HUDEP-2 (cell line): ENCODE measurements around the gene ALOX12.
A peak's percentile ranks its signal among the peaks of the same experiment; 100 is the strongest.
"Not testable (repeated sequence)": the region's sequence is repeated elsewhere in the genome, so short reads cannot be mapped to it uniquely, and the experiment has no call there.

Experiments
- DNase-seq, 76 experiments: peaks; one replicate each; lab custom pipeline; 2025; ENCODE audit not compliant: unreplicated experiment in 76 of 76; lab: John Stamatoyannopoulos, UW

Gene ALOX12

GRCh38 chr17:7043182-7043496, 47.3 kb downstream of the ALOX12 start:
- no peak for DNase-seq

DNA sequence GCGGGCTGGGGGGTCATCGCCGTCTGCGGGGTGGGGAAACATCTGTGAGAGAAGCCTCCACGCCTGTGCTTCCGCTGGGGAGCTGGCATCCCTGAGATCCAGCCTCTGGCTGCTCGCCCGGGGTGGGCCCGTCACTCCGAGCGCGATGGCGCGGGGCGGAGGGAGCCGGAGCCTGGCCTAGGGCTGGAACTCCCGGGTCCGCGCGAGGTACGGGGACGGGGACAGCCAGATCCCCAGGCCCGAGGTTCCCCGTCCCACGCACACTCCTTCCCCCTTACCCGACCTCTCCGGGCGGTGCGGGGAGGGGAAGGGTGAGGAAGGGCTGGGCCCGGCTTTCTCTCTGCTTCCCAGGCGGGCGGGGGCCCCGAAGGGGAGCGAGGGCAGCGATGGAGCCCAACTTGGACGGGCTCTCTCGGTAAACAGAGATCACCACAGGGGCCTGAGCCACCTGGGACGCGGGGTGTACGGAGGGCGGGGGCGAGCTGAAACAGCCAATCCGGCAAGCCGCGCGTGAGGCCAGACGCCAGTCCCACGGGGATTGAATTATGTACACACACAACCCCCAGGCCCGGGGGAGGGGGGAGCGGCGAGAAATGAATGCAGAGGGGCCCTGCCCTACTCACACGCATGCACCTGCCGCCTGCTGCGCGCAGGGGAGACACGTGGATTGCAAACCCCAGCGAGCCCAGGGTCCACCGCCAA, 47.8 kb downstream of the ALOX12 start, which contains the start of gene SLC16A11:
Gene SLC16A11 (minus strand): TSS at position 596 of the 702 bp plus-strand sequence. CDS start 579 bp downstream, at position 17.
- peak in 1 of 76 experiments; percentile 13 for DNase-seq

DNA sequence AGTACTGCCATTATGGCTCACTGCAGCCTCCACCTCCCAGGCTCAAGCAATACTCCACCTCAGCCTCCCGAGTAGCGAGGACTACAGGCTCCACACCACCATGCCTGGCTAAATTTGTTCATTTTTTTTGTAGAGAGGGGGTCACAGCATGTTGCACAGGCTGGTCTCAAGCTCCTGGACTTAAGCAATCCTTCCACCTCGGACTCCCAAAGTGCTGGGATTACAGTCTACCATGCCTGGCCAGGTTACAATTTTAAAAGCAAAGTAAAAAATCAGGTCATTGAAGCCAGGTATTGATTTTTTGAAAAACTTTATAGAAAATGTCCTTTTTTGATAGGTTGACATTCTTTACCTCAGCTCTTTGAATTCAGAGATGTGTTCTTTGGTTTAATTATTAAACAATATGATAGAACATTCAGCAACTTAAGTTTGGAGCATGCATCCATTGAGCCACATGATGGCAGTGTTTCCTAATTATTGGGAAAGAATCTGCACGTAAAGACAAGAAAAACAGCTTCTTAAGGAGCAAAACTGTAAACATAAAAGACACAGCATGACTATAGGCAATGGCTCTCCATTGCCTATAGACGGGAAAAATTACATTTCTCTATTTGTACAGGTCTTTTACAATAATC, 49.8 kb downstream of the ALOX12 start:
- peak in 25 of 76 experiments; percentile 6 to 62 (median 37) for DNase-seq

- DNase-seq: peak in 1 of 76 experiments; percentile 2
Measured at GRCh38 chr17:7046127-7046724, 50.4 kb downstream of the ALOX12 start.

DNA sequence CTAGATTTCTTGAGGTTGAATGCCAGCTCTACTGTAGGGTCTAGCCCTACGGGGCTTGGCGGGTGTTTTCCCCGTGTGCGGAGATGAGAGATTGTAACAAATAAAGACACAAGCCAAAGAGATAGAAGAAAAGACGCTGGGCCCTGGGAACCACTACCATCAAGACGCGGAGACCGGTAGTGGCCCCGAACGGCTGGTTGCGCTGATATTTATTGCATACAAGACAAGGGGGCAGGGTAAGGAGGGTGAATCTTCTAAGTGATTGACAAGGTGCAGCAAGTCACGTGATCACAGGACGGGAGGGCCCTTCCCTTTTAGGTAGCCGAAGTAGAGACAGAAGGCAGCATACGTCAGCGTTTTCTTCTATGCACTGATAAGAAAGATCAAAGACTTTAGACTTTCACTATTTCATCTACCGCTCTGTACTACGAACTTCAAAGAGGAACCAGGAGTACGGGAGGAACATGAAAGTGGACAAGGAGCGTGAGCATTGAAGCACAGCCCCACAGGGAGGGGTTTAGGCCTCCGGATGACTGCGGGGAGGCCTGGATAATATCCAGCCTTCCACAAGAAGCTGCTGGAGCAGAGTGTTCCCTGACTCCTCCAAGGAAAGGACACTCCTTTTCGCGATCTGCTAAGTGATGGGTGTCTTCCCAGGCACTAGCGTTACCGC, 51.0 kb downstream of the ALOX12 start:
- peak in 23 of 76 experiments; percentile 1 to 58 (median 18) for DNase-seq

- no peak for DNase-seq
Measured at GRCh38 chr17:7047566-7047965, 51.7 kb downstream of the ALOX12 start.

DNA sequence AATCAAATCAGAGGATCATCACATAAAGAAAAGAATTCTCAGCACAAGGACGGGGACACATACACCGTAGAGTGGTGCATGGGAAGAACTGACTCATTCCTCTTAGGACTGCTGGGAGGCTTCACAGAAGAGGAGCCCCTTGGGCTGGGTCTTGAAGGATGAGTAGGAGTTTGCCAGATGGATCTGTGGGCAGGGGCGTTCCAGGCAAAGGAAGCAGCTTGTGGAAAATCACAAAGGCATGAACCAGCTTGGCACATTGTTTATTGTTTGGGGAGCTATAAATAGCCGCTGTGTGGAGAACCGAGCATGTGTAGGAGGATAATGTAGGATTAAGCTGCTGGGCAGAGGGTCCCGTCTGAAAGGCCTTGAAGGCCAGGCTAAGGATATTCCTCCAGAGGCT, 53.1 kb downstream of the ALOX12 start:
- DNase-seq: no peak

GRCh38 chr17:7050583-7050982, 54.7 kb downstream of the ALOX12 start:
- not testable (repeated sequence) for DNase-seq

GRCh38 chr17:7056386-7056785, 60.5 kb downstream of the ALOX12 start:
- DNase-seq: no peak

DNA sequence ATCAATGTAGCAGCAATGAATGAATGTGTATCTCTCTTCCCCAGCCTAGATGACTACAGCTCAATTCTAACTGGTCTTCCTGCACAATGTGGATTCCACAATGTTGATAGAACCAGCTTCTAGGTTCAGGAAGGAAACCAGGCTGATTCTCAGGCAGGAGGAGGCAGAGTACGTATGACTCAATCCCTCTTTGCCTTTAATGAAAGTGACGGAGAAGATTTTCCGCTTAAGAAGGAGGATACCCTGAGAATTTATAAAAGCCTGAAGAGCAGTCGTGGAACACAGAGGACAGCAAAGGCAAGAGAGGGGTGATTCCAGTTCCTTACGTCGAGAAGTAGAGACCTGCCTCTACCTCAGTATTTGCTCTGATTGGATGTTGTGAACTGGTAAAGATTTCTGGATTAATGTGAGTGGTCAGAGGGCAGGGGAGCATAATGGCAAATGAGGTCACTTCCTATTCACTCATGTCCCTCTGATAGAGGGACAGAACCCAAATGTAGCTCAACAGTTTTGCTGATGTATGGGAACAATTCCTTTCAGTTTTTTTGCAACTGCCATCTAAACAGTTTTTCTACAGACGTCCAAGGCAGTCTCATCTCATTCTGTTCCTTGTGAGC, 63.1 kb downstream of the ALOX12 start:
- no peak for DNase-seq
